ENCODE measurements around the gene PLPPR3.

DNA sequence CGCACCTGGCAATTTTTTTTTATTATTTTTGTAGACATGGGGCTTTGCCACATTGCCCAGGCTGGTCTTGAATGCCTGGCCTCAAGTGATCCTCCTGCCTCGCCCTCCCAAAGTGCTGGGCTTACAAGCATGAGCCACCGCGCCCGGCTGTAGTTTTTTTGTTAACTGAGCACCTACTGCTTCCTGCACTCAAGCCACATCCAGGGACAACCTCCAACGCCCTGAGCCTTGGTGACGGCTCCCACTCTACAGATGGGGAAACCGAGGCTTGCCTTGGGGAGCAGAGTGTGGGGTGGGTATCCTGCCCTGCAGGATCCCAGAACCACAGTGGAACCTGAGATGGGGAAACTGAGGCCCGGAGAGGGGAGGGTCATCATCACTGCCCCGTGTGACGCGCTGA, 33.4 kb upstream of the PLPPR3 start:
- TF ChIP-seq YY1 (IDR thresholded peaks at IDR 0.05; ENCODE audit: low read depth) (no peak), TCF12 (IDR thresholded peaks at IDR 0.05) (no peak), CTCF (IDR thresholded peaks at IDR 0.05) (no peak), SMC3 (IDR thresholded peaks at IDR 0.05; ENCODE audit: low read depth, low read length) (no peak), IRF3 (IDR thresholded peaks at IDR 0.05; ENCODE audit: low read depth, low read length) (no peak), TAF1 (IDR thresholded peaks at IDR 0.05; ENCODE audit: borderline replicate concordance, low read depth, low read length) (no peak)
